Endothelial cell of umbilical vein (primary cell): Measurements from ENCODE around the gene OR6X1. TPM values are rescaled to one million over a fixed set of nuclear protein-coding genes. Genes with fewer than 3 reads are reported as not detected.

Experiments
- BruUV-seq: library from RNA; stranded (reverse); fragments of 400-500 nt; replicated peaks from 2 replicates; lab custom pipeline; 2021; lab: Mats Ljungman, UMichigan
- CTCF ChIA-PET: fragments of 300-600, 350-600 bp; sonication (Branson Sonifier 250); formaldehyde crosslinking; loops from one replicate; lab custom pipeline; 2021; ENCODE audit warnings: antibody characterized with exemption, inconsistent platforms; lab: Charles Lee
- POLR2A ChIA-PET: fragments of 300-600, 350-600 bp; sonication (Branson Sonifier 250); formaldehyde crosslinking; loops from one replicate; lab custom pipeline; 2021; ENCODE audit warnings: antibody characterized with exemption, inconsistent platforms; lab: Charles Lee
- DNase-seq: peaks from one replicate; pipeline ENCODE4 v3.0.0-alpha.2; 2011; ENCODE audit warnings: low read depth, low spot score
- FAIRE-seq: peaks from 2 replicates; lab custom pipeline; 2011; peaks lifted over from hg19 to GRCh38; lab: Jason Lieb, UNC
- H2AFZ ChIP-seq: 2 replicates; pipeline ENCODE4 v1.6.0; 2012; ENCODE audit warnings: low read depth, low read length, control low read depth, inconsistent platforms
- H3K27ac ChIP-seq: 2 replicates; pipeline ENCODE4 v1.5.1; 2011; ENCODE audit warnings: low read depth, mild to moderate bottlenecking, control low read depth, low read length, moderate library complexity; ENCODE audit not compliant: insufficient read depth
- H3K27me3 ChIP-seq, 2 experiments: 2 replicates each; pipeline versions ENCODE4 v1.6.0 to v1.6.1; 2011; ENCODE audit warnings: low read length in 2 of 2, mixed read lengths in 1 of 2; ENCODE audit not compliant: control insufficient read depth in 2 of 2, insufficient read depth in 2 of 2
- H3K36me3 ChIP-seq, 2 experiments: 2 replicates in 1 of 2; 3 replicates in 1 of 2; pipeline ENCODE4 v1.5.1; 2011; ENCODE audit warnings: low read length in 2 of 2, mild to moderate bottlenecking in 1 of 2, moderate library complexity in 1 of 2; ENCODE audit not compliant: control insufficient read depth in 2 of 2, insufficient read depth in 2 of 2; ENCODE audit errors: extremely low read depth in 1 of 2
- H3K4me1 ChIP-seq: 3 replicates; pipeline ENCODE4 v1.5.1; 2011; ENCODE audit warnings: mild to moderate bottlenecking, low read length; ENCODE audit not compliant: control insufficient read depth, insufficient read depth; ENCODE audit errors: extremely low read depth
- H3K4me2 ChIP-seq: 2 replicates; pipeline ENCODE4 v1.6.1; 2011; ENCODE audit warnings: low read length, control low read depth, mixed read lengths; ENCODE audit not compliant: insufficient read depth
- H3K4me3 ChIP-seq, 3 experiments: fragments of 200-600 bp in 1 of 3; sonication (generic), shearing (Covaris generic) in 1 of 3; replicated peaks in 1 of 3; 2 replicates each; pipeline ENCODE4 v1.5.1; 2011 to 2016; ENCODE audit warnings: control low read depth in 3 of 3, low read length in 3 of 3, mild to moderate bottlenecking in 2 of 3, inconsistent platforms in 1 of 3, low read depth in 1 of 3, moderate library complexity in 1 of 3; ENCODE audit not compliant: insufficient read depth in 1 of 3
- H3K79me2 ChIP-seq: 2 replicates; pipeline ENCODE4 v1.6.0; 2012; ENCODE audit warnings: low read length, inconsistent platforms; ENCODE audit not compliant: control insufficient read depth, insufficient read depth
- H3K9ac ChIP-seq: replicated peaks from 2 replicates; pipeline ENCODE3; 2011; ENCODE audit warnings: low read length, control low read depth; ENCODE audit not compliant: insufficient read depth; ENCODE audit errors: extremely low read depth
- H3K9me1 ChIP-seq: replicated peaks from 3 replicates; pipeline ENCODE4 v1.6.0; 2011; ENCODE audit warnings: mild to moderate bottlenecking, low read length; ENCODE audit not compliant: control insufficient read depth, insufficient read depth; ENCODE audit errors: extremely low read depth
- H3K9me3 ChIP-seq: replicated peaks from 2 replicates; pipeline ENCODE4 v1.5.1; 2012; ENCODE audit warnings: low read length, inconsistent platforms; ENCODE audit not compliant: control insufficient read depth, insufficient read depth
- H4K20me1 ChIP-seq: replicated peaks from 2 replicates; pipeline ENCODE3; 2011; ENCODE audit warnings: mild to moderate bottlenecking, low read length; ENCODE audit not compliant: control insufficient read depth, insufficient read depth; ENCODE audit errors: extremely low read depth
- CTCF ChIP-seq, 2 donors: IDR thresholded peaks; 1 replicate in 1 of 2; 2 replicates in 1 of 2; pipeline ENCODE4 v1.5.1; 2011; ENCODE audit warnings: low read length in 2 of 2, mild to moderate bottlenecking in 2 of 2, moderate library complexity in 2 of 2, control low read depth in 1 of 2, inconsistent platforms in 1 of 2, low read depth in 1 of 2; ENCODE audit not compliant: insufficient read depth in 1 of 2; ENCODE audit errors: extremely low read depth in 1 of 2
- EZH2 ChIP-seq: IDR thresholded peaks from 2 replicates; pipeline ENCODE4 v1.6.1; 2012; ENCODE audit warnings: borderline replicate concordance, low read depth, mild to moderate bottlenecking, moderate library complexity, low read length, inconsistent platforms; ENCODE audit not compliant: severe bottlenecking
- FOS ChIP-seq: IDR thresholded peaks from 2 replicates; pipeline ENCODE4 v1.6.1; 2011; ENCODE audit warnings: mild to moderate bottlenecking, low read length, moderate library complexity, borderline replicate concordance; ENCODE audit not compliant: insufficient read depth
- GATA2 ChIP-seq: IDR thresholded peaks from 2 replicates; pipeline ENCODE4 v1.7.0; 2011; ENCODE audit warnings: low read depth, mild to moderate bottlenecking, moderate library complexity, mixed read lengths, low read length; ENCODE audit not compliant: insufficient read length, insufficient read depth
- JUN ChIP-seq: IDR thresholded peaks from 2 replicates; pipeline ENCODE4 v1.6.1; 2011; ENCODE audit warnings: borderline replicate concordance, low read depth; ENCODE audit not compliant: insufficient read length, insufficient read depth
- MAX ChIP-seq: IDR thresholded peaks from 2 replicates; pipeline ENCODE4 v1.6.1; 2011; ENCODE audit not compliant: insufficient read depth, insufficient read length
- MYC ChIP-seq: IDR thresholded peaks from one replicate; pipeline ENCODE4 v1.6.1; 2011; ENCODE audit warnings: mild to moderate bottlenecking, low read depth, low read length
- POLR2A ChIP-seq: IDR thresholded peaks from 2 replicates; pipeline ENCODE4 v1.6.1; 2012; ENCODE audit warnings: low read depth, mild to moderate bottlenecking, control low read depth, low read length
- POLR2AphosphoS5 ChIP-seq: IDR thresholded peaks from 2 replicates; pipeline ENCODE4 v1.6.1; 2012; ENCODE audit warnings: low read depth, mild to moderate bottlenecking, control low read depth, low read length, moderate library complexity; ENCODE audit not compliant: insufficient read depth
- dilution Hi-C: fragments of 300-500 bp; cut with MboI; formaldehyde crosslinking; loops from one replicate; pipeline ENCODE4 v1.15.0; 2019; ENCODE audit warnings: low sequenced_read_pairs; ENCODE audit not compliant: extremely low pct_ligation_motif_present
- intact Hi-C: fragments of 100-400 bp; cut with micrococcal nuclease; formaldehyde crosslinking; loops from one replicate; pipeline ENCODE4 v1.10.0; 2022
- polyA plus RNA-seq, 4 experiments: library from polyadenylated mRNA; depleted of rRNA in 3 of 4; stranded (reverse) in 3 of 4; unstranded in 1 of 4; fragments of >200 nt; gene quantifications; 2 replicates each; pipeline versions ENCODE4 v1.2.1 to v1.2.3, GENCODE V29; 2011 to 2012; ENCODE audit warnings: missing spikeins in 1 of 4
- total RNA-seq: library from RNA; stranded (reverse); gene quantifications from 2 replicates; pipeline ENCODE4 v1.2.3, GENCODE V29; 2021

Gene OR6X1
- total and polyA plus RNA-seq, 2 donors (not counting 3 experiments of a cell fraction or from before 2014, with no cell fraction given), result not detected

GRCh38 chr11:123771664-123772063 lies 17.3 kb upstream of the OR6X1 start:
- no peak overlapping the region for H2AFZ ChIP-seq
- H3K9me3 ChIP-seq, result no peaks in the 10 kb centered on the region
- H3K4me3 ChIP-seq, result no peak overlapping the region
- ChIA-PET CTCF (no interaction called here), POLR2A (no interaction called here)
- H3K9ac ChIP-seq, result no peak overlapping the region
- H3K4me1 ChIP-seq, result no peaks in the 10 kb centered on the region
- TF ChIP-seq FOS, result no peak
- no peak for TF ChIP-seq GATA2
- no peak for TF ChIP-seq POLR2AphosphoS5
- TF ChIP-seq CTCF (IDR thresholded peaks at IDR 0.05; ENCODE audit: extremely low read depth in 1 of 2, insufficient read depth in 1 of 2, low read depth in 1 of 2, low read length in 2 of 2), result no peak
- TF ChIP-seq JUN, result no peak
- TF ChIP-seq POLR2A, result no peak
- TF ChIP-seq MAX, result no peak
- no peak for TF ChIP-seq MYC
- no peak for TF ChIP-seq EZH2
- FAIRE-seq (no peak), DNase-seq (no peak)
- H3K27me3 ChIP-seq, result no peaks in the 10 kb centered on the region
- H4K20me1 ChIP-seq, result no peaks in the 10 kb centered on the region
- H3K27ac ChIP-seq, result no peak overlapping the region
- dilution Hi-C loops (no loop called here), intact Hi-C loops (no loop called here)
- no peaks in the 10 kb centered on the region for H3K79me2 ChIP-seq
- no peaks in the 10 kb centered on the region for H3K9me1 ChIP-seq
- H3K36me3 ChIP-seq, result no peaks in the 10 kb centered on the region
- H3K4me2 ChIP-seq, result no peak overlapping the region
- BruUV-seq, result no TSS peak
